SH-SY5Y (cell line): ENCODE measurements around the gene SYNE2.

Experiments
- GATA2 ChIP-seq: IDR thresholded peaks from 2 replicates; pipeline ENCODE4 v1.6.1; 2011; ENCODE audit warnings: mild to moderate bottlenecking, low read depth, low read length
- GATA3 ChIP-seq: IDR thresholded peaks from 2 replicates; pipeline ENCODE4 v1.6.1; 2011; ENCODE audit warnings: low read depth, mild to moderate bottlenecking, low read length, moderate library complexity

- TF ChIP-seq GATA2 (no peak), GATA3 (no peak)
Measured at GRCh38 chr14:64208261-64208660, 355.5 kb downstream of the SYNE2 start.
